GM10266 (cell line): ENCODE measurements around the gene NPC2.
A peak's percentile ranks its signal among the peaks of the same experiment; 100 is the strongest.

Experiments
- DNase-seq: peaks from one replicate; pipeline ENCODE4 v3.0.0; 2012; ENCODE audit errors: extremely low spot score
- CTCF ChIP-seq: IDR thresholded peaks from 2 replicates; pipeline ENCODE4 v1.5.1; 2012; ENCODE audit warnings: mild to moderate bottlenecking, low read depth; ENCODE audit not compliant: control insufficient read depth, insufficient read depth; ENCODE audit errors: missing control alignments

Gene NPC2

GRCh38 chr14:74510959-74511409 lies 17.9 kb upstream of the NPC2 start:
- DNase-seq = no peak
- TF ChIP-seq CTCF = no peak

GRCh38 chr14:74510223-74510931 lies 17.3 kb upstream of the NPC2 start:
- DNase-seq = no peak
- no peak for TF ChIP-seq CTCF

GRCh38 chr14:74509587-74510222 lies 16.6 kb upstream of the NPC2 start:
- TF ChIP-seq CTCF = no peak
- DNase-seq = no peak

GRCh38 chr14:74508844-74509428 lies 15.8 kb upstream of the NPC2 start:
- TF ChIP-seq CTCF = no peak

GRCh38 chr14:74508292-74508731 lies 15.2 kb upstream of the NPC2 start:
- DNase-seq = no peak
- peak; percentile 8 for TF ChIP-seq CTCF

More at GRCh38 chr14:74508844-74509428, 15.8 kb upstream of the NPC2 start:
- no peak for DNase-seq

- DNase-seq = no peak
- TF ChIP-seq CTCF = no peak
Measured at GRCh38 chr14:74507840-74508239, 14.7 kb upstream of the NPC2 start.

- no peak for TF ChIP-seq CTCF
- no peak for DNase-seq
Measured at GRCh38 chr14:74507085-74507484, 14.0 kb upstream of the NPC2 start.
